Left lung (tissue), 14 donors: ENCODE measurements around the gene TMEM35A. TPM values are rescaled to one million over a fixed set of nuclear protein-coding genes. Genes with fewer than 3 reads are reported as not detected.

Experiments used
- ATAC-seq: fragments of 200-7000 bp; cut with Tn5 transposase; one replicate; pipeline ENCODE4 v1.9.1; 2020; ENCODE audit warnings: moderate library complexity
- DNase-seq, 4 donors: peaks; one replicate each; pipeline ENCODE4 v3.0.0-alpha.2; 2013 to 2020
- H3K27ac ChIP-seq, 2 donors: fragments of 200-600 bp; sonication (generic) in 1 of 2; one replicate each; pipeline versions ENCODE4 v1.5.0 to v1.8.0; 2020 to 2021
- H3K27me3 ChIP-seq, 2 donors: fragments of 200-600 bp; sonication (generic) in 1 of 2; one replicate each; pipeline versions ENCODE4 v1.5.0 to v1.8.0; 2020 to 2021
- H3K36me3 ChIP-seq, 2 donors: fragments of 200-600 bp; sonication (generic) in 1 of 2; one replicate each; pipeline versions ENCODE4 v1.5.0 to v1.8.0; 2020 to 2021
- H3K4me1 ChIP-seq, 2 donors: fragments of 200-600 bp; one replicate each; pipeline ENCODE4 v1.8.0; 2021
- H3K4me3 ChIP-seq, 2 donors: fragments of 200-600 bp; sonication (generic) in 1 of 2; one replicate each; pipeline versions ENCODE4 v1.5.0 to v1.8.0; 2020 to 2021; ENCODE audit warnings: mild to moderate bottlenecking in 1 of 2
- H3K9me3 ChIP-seq, 2 donors: fragments of 200-600 bp; sonication (generic) in 1 of 2; one replicate each; pipeline versions ENCODE4 v1.5.0 to v1.8.0; 2020 to 2021
- CTCF ChIP-seq, 2 donors: fragments of 200-600 bp; sonication (generic) in 1 of 2; IDR thresholded peaks; one replicate each; pipeline versions ENCODE4 v1.5.0 to v1.8.0; 2021; ENCODE audit warnings: antibody characterized with exemption in 2 of 2
- intact Hi-C, 2 donors: fragments of 100-400 bp; cut with DNase I; formaldehyde crosslinking; loops; one replicate each; pipeline versions ENCODE4 v1.11.2 to v1.14.2; 2022
- long read RNA-seq, 12 donors: library from polyadenylated mRNA in 2 of 12; unstranded in 2 of 12; transcript quantifications; one replicate each; pipeline ENCODE4 v2.0.0 and lab custom pipeline, GENCODE V29; 2019 to 2026
- polyA plus RNA-seq, 6 donors: library from polyadenylated mRNA; unstranded; fragments of 120-200 nt; gene quantifications; one replicate each; pipeline ENCODE4 v1.2.1, GENCODE V29; 2013; ENCODE audit not compliant: insufficient read length in 6 of 6
- total RNA-seq, 2 donors: library from RNA; stranded (reverse); fragmentation: NEBNext Ultra II Directional; extraction: Animal tissue kit (Norgen Biotek cat#: 25700); gene quantifications; one replicate each; pipeline ENCODE4 v1.2.1, GENCODE V29; 2021
- donor health status: DM: no; HTN: yes; CAD: no.
- donor health status: DM: no; HTN: no; CAD: no.

Gene TMEM35A
- total RNA-seq (1 to 10 TPM; 1.2 to 1.6 TPM), polyA plus RNA-seq (10 to 100 TPM in 5 of 6 donors, 1 to 10 TPM in 1; 9.7 to 17.0 (median 12.9) TPM)
- long read RNA-seq, donor 1, transcript TMEM35A-201 (2 exons, 2,195 nt) = major isoform, 11 of 11 reads
- long read RNA-seq, donor 1, partial matches to known transcripts = 0 of 11 reads
- long read RNA-seq, donor 1, other reads (novel, unspliced or antisense) = 0 of 11 reads
- long read RNA-seq, donor 2, transcript TMEM35A-201 (2 exons, 2,195 nt) = major isoform, 11 of 11 reads
- long read RNA-seq, donor 2, partial matches to known transcripts = 0 of 11 reads
- long read RNA-seq, donor 2, other reads (novel, unspliced or antisense) = 0 of 11 reads
- long read RNA-seq, donor 3, transcript TMEM35A-201 (2 exons, 2,195 nt) = major isoform, 12 of 12 reads
- long read RNA-seq, donor 3, partial matches to known transcripts = 0 of 12 reads
- long read RNA-seq, donor 3, other reads (novel, unspliced or antisense) = 0 of 12 reads
- long read RNA-seq, donor 4, transcript TMEM35A-201 (2 exons, 2,195 nt) = major isoform, 5 of 5 reads
- long read RNA-seq, donor 4, partial matches to known transcripts = 0 of 5 reads
- long read RNA-seq, donor 4, other reads (novel, unspliced or antisense) = 0 of 5 reads
- long read RNA-seq, donor 5, partial matches to known transcripts = 0 of 2 reads
- long read RNA-seq, donor 5, other reads (novel, unspliced or antisense) = 0 of 2 reads
- long read RNA-seq, donor 6, transcript TMEM35A-201 (2 exons, 2,195 nt) = major isoform, 5 of 5 reads
- long read RNA-seq, donor 6, partial matches to known transcripts = 0 of 5 reads
- long read RNA-seq, donor 6, other reads (novel, unspliced or antisense) = 0 of 5 reads
- long read RNA-seq, donor 7, partial matches to known transcripts = 0 of 2 reads
- long read RNA-seq, donor 7, other reads (novel, unspliced or antisense) = 0 of 2 reads
- long read RNA-seq, donor 8, partial matches to known transcripts = 0 of 4 reads
- long read RNA-seq, donor 8, other reads (novel, unspliced or antisense) = 0 of 4 reads
- long read RNA-seq, donor 9 = 0 reads
- long read RNA-seq, donor 10, partial matches to known transcripts = 0 of 1 reads
- long read RNA-seq, donor 10, other reads (novel, unspliced or antisense) = 0 of 1 reads
- long read RNA-seq, donor 11, transcript TMEM35A-201 (2 exons, 2,195 nt) = major isoform, 68 of 68 reads
- long read RNA-seq, donor 11, partial matches to known transcripts = 0 of 68 reads
- long read RNA-seq, donor 11, other reads (novel, unspliced or antisense) = 0 of 68 reads
- long read RNA-seq, donor 12, partial matches to known transcripts = 0 of 2 reads
- long read RNA-seq, donor 12, other reads (novel, unspliced or antisense) = 0 of 2 reads

- H3K27ac ChIP-seq = no peak within 1 kb of the TSS
- ATAC-seq = peak; percentile 49
Observed at GRCh38 chrX:101078716-101079598, at the start of gene TMEM35A. Gene TMEM35A, plus strand, starts transcription at chrX:101078879. Its CDS starts 124 bp downstream, at chrX:101079003.

GRCh38 chrX:101029665-101030064 lies 49.0 kb upstream of the TMEM35A start:
- TF ChIP-seq CTCF (IDR thresholded peaks at IDR 0.05) = no peak
- ATAC-seq (no peak), DNase-seq (no peak)
- H3K27ac ChIP-seq = no peak overlapping the region
- H3K36me3 ChIP-seq = peaks cover 0 to 41% of the 10 kb centered on the region in 2 donors
- intact Hi-C loops = no loop called here
- no peak overlapping the region for H3K4me3 ChIP-seq
- no peaks in the 10 kb centered on the region for H3K27me3 ChIP-seq
- no peaks in the 10 kb centered on the region for H3K9me3 ChIP-seq
- no peaks in the 10 kb centered on the region for H3K4me1 ChIP-seq

More at GRCh38 chrX:101078716-101079598, at the start of gene TMEM35A:
- intact Hi-C loops = no loop called here
- no peaks in the 10 kb centered on the region for H3K4me1 ChIP-seq
- H3K36me3 ChIP-seq = no peaks in the 10 kb centered on the region
- TF ChIP-seq CTCF (IDR thresholded peaks at IDR 0.05) = no peak
- no peaks in the 10 kb centered on the region for H3K27me3 ChIP-seq
- H3K9me3 ChIP-seq = no peaks in the 10 kb centered on the region
- H3K4me3 ChIP-seq = peak within 1 kb of the TSS; percentile 11 to 18
- peak in 2 of 4 donors; percentile 18 to 36 for DNase-seq

- Histone ChIP-seq H3K27me3 (no peaks in the 10 kb centered on the region), H3K27ac (no peak overlapping the region), H3K4me3 (no peak overlapping the region), H3K36me3 (peaks cover 0 to 76% of the 10 kb centered on the region in 2 donors), H3K9me3 (no peaks in the 10 kb centered on the region), H3K4me1 (no peaks in the 10 kb centered on the region)
- no peak for DNase-seq
- intact Hi-C loops = no loop called here
- ATAC-seq = no peak
- TF ChIP-seq CTCF (IDR thresholded peaks at IDR 0.05) = no peak
Observed at GRCh38 chrX:101037231-101037630, 41.4 kb upstream of the TMEM35A start.

- Histone ChIP-seq H3K4me1 (no peaks in the 10 kb centered on the region), H3K27ac (no peak overlapping the region), H3K4me3 (no peak overlapping the region), H3K27me3 (no peaks in the 10 kb centered on the region), H3K36me3 (peaks cover 0 to 61% of the 10 kb centered on the region in 2 donors), H3K9me3 (no peaks in the 10 kb centered on the region)
- TF ChIP-seq CTCF (IDR thresholded peaks at IDR 0.05) = no peak
- DNase-seq (no peak), ATAC-seq (no peak)
- intact Hi-C loops = no loop called here
Observed at GRCh38 chrX:101040197-101040596, 38.5 kb upstream of the TMEM35A start.
